GM19463 (cell line): ENCODE measurements around the gene HSD17B12.
"Not testable (repeated sequence)": the region's sequence is repeated elsewhere in the genome, so short reads cannot be mapped to it uniquely, and the experiment has no call there.

Experiments used
- ATAC-seq: cut with Tn5 transposase; IDR thresholded peaks from one replicate; pipeline ENCODE4 v1.9.1; 2021; ENCODE audit warnings: mild to moderate bottlenecking, moderate library complexity; ENCODE audit not compliant: unreplicated experiment

The HSD17B12 gene

GRCh38 chr11:43680521-43681400 is at the start of gene HSD17B12:
HSD17B12 (plus strand) TSS chr11:43680738; CDS start chr11:43680828, 90 bp downstream.
- ATAC-seq: peak; percentile 95

- ATAC-seq: no peak
Observed at GRCh38 chr11:43631732-43632131, 48.8 kb upstream of the HSD17B12 start.

GRCh38 chr11:43632181-43632580 is 48.4 kb upstream of the HSD17B12 start:
- no peak for ATAC-seq

- no peak for ATAC-seq
Observed at GRCh38 chr11:43638717-43639116, 41.8 kb upstream of the HSD17B12 start.

GRCh38 chr11:43639224-43639623 is 41.3 kb upstream of the HSD17B12 start:
- ATAC-seq: no peak

- ATAC-seq: no peak
Observed at GRCh38 chr11:43639920-43640319, 40.6 kb upstream of the HSD17B12 start.

- ATAC-seq: peak; percentile 100
Observed at GRCh38 chr11:43643898-43644620, 36.5 kb upstream of the HSD17B12 start.

- ATAC-seq: no peak
Observed at GRCh38 chr11:43644621-43645299, 35.8 kb upstream of the HSD17B12 start.

GRCh38 chr11:43646767-43647166 is 33.8 kb upstream of the HSD17B12 start:
- ATAC-seq: no peak

GRCh38 chr11:43648888-43649287 is 31.6 kb upstream of the HSD17B12 start:
- ATAC-seq: no peak

- no peak for ATAC-seq
Observed at GRCh38 chr11:43649501-43649900, 31.0 kb upstream of the HSD17B12 start.

GRCh38 chr11:43649921-43650320 is 30.6 kb upstream of the HSD17B12 start:
- ATAC-seq: no peak

GRCh38 chr11:43663018-43663417 is 17.5 kb upstream of the HSD17B12 start:
- ATAC-seq: not testable (repeated sequence)

GRCh38 chr11:43664295-43664694 is 16.2 kb upstream of the HSD17B12 start:
- no peak for ATAC-seq

GRCh38 chr11:43671284-43671683 is 9.3 kb upstream of the HSD17B12 start:
- ATAC-seq: not testable (repeated sequence)

- no peak for ATAC-seq
Observed at GRCh38 chr11:43674560-43674959, 6.0 kb upstream of the HSD17B12 start.

- no peak for ATAC-seq
Observed at GRCh38 chr11:43676933-43677332, 3.6 kb upstream of the HSD17B12 start.

GRCh38 chr11:43681401-43681942 is 934 bp downstream of the HSD17B12 start:
- ATAC-seq: no peak

GRCh38 chr11:43682081-43682480 is 1.5 kb downstream of the HSD17B12 start:
- ATAC-seq: not testable (repeated sequence)

- ATAC-seq: no peak
Observed at GRCh38 chr11:43685440-43685839, 4.9 kb downstream of the HSD17B12 start.

- ATAC-seq: no peak
Observed at GRCh38 chr11:43686207-43686606, 5.7 kb downstream of the HSD17B12 start.
